GM12801 (cell line): ENCODE measurements around the gene SLC9A9.

Source experiments
- TF ChIP-seq, protein P1 (sequence below): IDR thresholded peaks from one replicate; pipeline ENCODE4 v1.5.1; 2011; ENCODE audit warnings: control low read depth; ENCODE audit not compliant: insufficient read length; ENCODE audit errors: extremely low read depth

SLC9A9 gene

DNA sequence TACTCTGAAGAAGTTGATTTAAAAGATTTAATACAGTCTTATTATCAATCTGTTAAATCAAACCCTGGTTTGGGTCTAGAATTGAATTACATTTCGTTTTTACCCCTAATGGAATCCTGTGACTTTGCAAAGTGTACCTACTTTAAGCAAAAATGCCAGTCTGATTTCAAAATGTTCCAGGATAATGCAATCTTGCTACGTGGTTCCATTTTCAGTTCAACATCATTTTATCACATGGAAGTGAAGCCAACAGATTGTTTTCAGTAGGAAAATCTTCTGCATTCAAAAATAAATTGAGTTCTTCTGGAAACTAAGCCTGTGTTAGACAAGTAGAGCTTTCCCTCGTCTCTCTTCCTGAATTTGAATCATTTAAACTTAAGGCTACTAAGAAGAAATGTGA lies 372.3 kb downstream of the SLC9A9 start:
- TF ChIP-seq, protein P1, sequence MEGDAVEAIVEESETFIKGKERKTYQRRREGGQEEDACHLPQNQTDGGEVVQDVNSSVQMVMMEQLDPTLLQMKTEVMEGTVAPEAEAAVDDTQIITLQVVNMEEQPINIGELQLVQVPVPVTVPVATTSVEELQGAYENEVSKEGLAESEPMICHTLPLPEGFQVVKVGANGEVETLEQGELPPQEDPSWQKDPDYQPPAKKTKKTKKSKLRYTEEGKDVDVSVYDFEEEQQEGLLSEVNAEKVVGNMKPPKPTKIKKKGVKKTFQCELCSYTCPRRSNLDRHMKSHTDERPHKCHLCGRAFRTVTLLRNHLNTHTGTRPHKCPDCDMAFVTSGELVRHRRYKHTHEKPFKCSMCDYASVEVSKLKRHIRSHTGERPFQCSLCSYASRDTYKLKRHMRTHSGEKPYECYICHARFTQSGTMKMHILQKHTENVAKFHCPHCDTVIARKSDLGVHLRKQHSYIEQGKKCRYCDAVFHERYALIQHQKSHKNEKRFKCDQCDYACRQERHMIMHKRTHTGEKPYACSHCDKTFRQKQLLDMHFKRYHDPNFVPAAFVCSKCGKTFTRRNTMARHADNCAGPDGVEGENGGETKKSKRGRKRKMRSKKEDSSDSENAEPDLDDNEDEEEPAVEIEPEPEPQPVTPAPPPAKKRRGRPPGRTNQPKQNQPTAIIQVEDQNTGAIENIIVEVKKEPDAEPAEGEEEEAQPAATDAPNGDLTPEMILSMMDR, result no peak

DNA sequence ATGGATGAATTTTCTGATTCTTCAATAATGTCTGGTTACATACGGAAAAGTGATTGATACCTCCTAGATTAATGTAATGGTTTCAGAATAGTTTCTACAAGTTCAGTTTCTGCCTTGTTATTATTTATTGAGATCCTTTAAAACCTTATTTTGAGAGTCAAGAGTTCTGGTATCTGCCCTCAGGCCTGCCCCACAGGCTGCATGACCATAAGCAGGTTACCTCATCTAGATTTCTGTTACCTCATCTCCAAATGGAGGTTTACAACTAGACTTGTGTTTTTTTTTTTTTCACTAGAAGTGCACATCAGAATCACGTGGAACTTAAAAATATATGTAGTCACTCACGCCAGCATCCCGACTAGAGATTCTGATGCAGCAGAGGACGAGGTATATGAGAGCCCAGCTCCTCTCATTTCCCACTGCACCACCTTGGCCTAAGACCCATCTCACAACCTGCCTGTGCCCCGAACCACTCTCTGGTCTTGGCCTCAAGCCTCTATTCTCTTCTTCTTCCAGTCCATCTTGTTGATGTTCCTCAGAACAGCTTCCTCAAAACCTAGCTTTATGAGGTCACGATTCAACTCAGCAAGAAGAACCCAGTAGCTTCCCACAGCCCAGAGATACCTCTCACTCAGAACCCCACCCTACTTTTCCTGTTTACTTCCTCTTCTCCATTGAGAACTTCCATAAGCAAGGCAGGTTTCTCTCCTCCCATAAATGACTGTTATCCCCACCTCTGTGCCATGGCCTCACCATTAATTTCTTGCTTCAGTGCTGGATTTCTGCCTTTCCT lies 375.3 kb downstream of the SLC9A9 start:
- TF ChIP-seq, protein P1, result no peak

DNA sequence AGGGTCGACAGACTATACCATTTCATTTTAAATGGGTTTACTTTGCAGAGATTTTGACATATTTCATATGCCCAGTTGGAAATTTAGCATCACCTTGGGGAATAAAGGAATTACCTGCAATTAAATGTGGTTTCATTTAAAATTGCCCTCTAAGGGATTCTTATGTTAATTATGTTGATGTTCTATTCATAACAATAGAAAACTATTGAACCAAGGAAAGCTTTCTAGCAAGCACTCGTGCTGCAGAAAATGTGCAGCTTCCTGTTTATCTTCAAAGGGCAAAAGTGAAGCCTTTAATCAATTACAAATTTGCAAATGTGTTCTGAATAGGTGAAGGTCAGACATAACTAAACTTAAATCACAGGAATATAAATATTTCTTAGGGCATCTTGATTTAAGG lies 376.6 kb downstream of the SLC9A9 start:
- TF ChIP-seq, protein P1, result no peak

DNA sequence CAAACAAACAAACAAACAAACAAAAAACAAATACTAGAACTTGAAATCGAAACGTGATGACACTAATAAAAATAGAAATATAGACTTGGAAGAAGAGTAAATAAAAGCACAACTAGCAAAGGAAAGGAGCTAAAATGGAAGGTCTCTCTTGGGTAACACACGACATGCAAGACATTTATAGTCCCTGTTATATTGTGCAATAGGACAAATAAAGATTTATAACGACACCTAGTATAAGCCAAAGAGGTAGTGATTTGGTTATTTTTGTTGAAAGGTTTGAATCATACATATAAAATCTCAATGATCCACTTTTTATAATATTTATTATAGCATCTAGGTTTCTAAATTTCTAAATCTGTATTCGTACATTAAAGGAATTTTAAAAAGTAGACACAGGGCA lies 379.1 kb downstream of the SLC9A9 start:
- TF ChIP-seq, protein P1, result no peak

DNA sequence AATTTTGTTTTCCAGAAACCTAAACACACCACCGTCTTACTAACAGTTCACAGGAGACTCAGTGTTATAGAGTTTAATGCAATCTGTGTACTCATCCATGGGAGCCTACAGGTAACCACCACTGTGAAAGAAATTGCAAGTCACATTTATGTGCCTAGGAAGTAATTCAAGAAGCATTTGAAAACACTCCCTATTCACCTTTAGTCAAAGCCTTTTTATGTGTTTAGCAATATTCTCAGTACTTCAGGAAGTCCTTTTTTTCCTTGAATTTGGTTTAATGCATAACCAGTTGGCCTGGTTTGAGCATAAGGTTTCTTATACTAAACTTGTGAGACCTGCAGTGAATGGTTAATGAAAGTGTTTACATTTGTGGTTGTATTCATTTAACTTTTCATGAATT lies 382.6 kb downstream of the SLC9A9 start:
- TF ChIP-seq, protein P1, result no peak

DNA sequence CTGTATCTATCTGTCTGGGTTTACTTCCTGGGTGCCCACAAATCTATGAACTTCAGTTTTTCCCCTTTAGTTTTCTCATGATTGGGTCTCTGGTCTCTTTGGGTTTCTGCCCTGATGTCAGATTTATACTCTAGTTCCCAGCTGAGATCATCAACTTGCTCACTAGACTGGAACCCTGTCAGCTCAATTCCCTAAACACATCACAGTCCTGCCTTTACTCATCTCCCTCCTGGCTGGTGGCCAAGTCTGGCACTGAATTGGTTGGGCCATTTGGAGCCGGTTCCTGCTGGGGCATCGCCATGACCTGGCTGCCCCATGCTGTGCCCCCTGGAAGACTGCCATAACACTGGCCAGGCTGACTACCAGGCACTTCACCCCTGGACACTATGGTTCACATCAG lies 383.4 kb downstream of the SLC9A9 start:
- TF ChIP-seq, protein P1, result no peak

DNA sequence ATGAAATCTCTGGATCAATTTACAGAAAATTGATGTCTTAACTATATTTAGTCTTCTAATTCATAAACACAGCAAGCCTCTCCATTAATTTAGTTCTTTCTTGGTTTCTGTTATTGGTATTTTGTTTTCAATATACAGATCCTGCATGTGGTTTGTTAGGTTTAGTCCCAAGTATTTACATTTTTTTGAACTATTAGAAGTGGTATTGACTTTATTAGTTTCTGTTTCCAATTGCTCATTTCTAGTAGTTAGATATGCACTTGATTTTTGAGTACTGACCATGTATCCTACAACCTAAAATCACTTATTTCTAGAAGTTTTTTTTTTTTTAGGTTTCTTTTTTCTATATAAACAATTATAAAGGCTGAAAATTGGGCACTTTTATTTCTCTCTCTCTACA lies 392.8 kb downstream of the SLC9A9 start:
- TF ChIP-seq, protein P1, result no peak
